Daoy (cell line): ENCODE measurements around the gene WDTC1. TPM values are rescaled to one million over a fixed set of nuclear protein-coding genes. Genes with fewer than 3 reads are reported as not detected.

Source experiments
- DNase-seq: peaks from one replicate; pipeline ENCODE4 v3.0.0-alpha.2; 2015; ENCODE audit warnings: low read depth
- total RNA-seq: library from RNA; depleted of rRNA; stranded (reverse); fragments of >200 nt; shearing (Covaris generic); gene quantifications from 2 replicates; pipeline ENCODE4 v1.2.3, GENCODE V29; 2014

Gene WDTC1
- total RNA-seq, 1 experiment from 2014 or later, result 14.1 TPM

- no peak for DNase-seq
These were observed 66.6 kb downstream of the WDTC1 start for GRCh38 chr1:27301052-27301422.

GRCh38 chr1:27301582-27302199, 67.3 kb downstream of the WDTC1 start:
- no peak for DNase-seq

GRCh38 chr1:27302612-27303011, 68.2 kb downstream of the WDTC1 start:
- no peak for DNase-seq

- DNase-seq, result no peak
These were observed 69.1 kb downstream of the WDTC1 start for GRCh38 chr1:27303509-27303908.

GRCh38 chr1:27306071-27306470, 71.6 kb downstream of the WDTC1 start:
- no peak for DNase-seq

- DNase-seq, result peak; percentile 30
These were observed 72.7 kb downstream of the WDTC1 start for GRCh38 chr1:27306892-27307761.

- no peak for DNase-seq
These were observed 73.6 kb downstream of the WDTC1 start for GRCh38 chr1:27307874-27308598.

GRCh38 chr1:27314169-27314568, 79.7 kb downstream of the WDTC1 start:
- DNase-seq, result no peak

GRCh38 chr1:27314737-27315136, 80.3 kb downstream of the WDTC1 start:
- DNase-seq, result no peak

GRCh38 chr1:27316860-27317259, 82.4 kb downstream of the WDTC1 start:
- DNase-seq, result no peak

GRCh38 chr1:27318136-27318535, 83.7 kb downstream of the WDTC1 start:
- DNase-seq, result no peak

GRCh38 chr1:27318596-27318995, 84.2 kb downstream of the WDTC1 start:
- DNase-seq, result no peak

GRCh38 chr1:27321813-27322568, 87.6 kb downstream of the WDTC1 start, which contains the start of gene TMEM222:
TSS of gene TMEM222 (plus strand) at chr1:27322163. CDS start at chr1:27322198, 35 bp downstream.
- peak; percentile 99 for DNase-seq

- DNase-seq, result no peak
These were observed 88.3 kb downstream of the WDTC1 start for GRCh38 chr1:27322569-27323240.

- no peak for DNase-seq
These were observed 90.9 kb downstream of the WDTC1 start for GRCh38 chr1:27325286-27325685.

GRCh38 chr1:27327964-27328363, 93.5 kb downstream of the WDTC1 start:
- DNase-seq, result no peak

- no peak for DNase-seq
These were observed 96.4 kb downstream of the WDTC1 start for GRCh38 chr1:27330786-27331185.

- no peak for DNase-seq
These were observed 97.0 kb downstream of the WDTC1 start for GRCh38 chr1:27331426-27331825.

- DNase-seq, result no peak
These were observed 97.5 kb downstream of the WDTC1 start for GRCh38 chr1:27331922-27332321.

- peak; percentile 48 for DNase-seq
These were observed 98.3 kb downstream of the WDTC1 start for GRCh38 chr1:27332536-27333281.
